Right atrium auricular region (tissue), 2 donors: Measurements from ENCODE around the gene SMAD1. TPM values are rescaled to one million over a fixed set of nuclear protein-coding genes. Genes with fewer than 3 reads are reported as not detected.

Source experiments
- DNase-seq: peaks from one replicate; pipeline ENCODE4 v3.0.0-alpha.2; 2019; ENCODE audit warnings: low spot score
- H3K27ac ChIP-seq, 2 donors: fragments of 200-600 bp; sonication (generic); 1 replicate in 1 of 2; 2 replicates in 1 of 2; pipeline ENCODE4 v1.5.1; 2016 to 2019
- H3K27me3 ChIP-seq, 2 donors: fragments of 200-600 bp; sonication (generic); one replicate each; pipeline versions ENCODE4 v1.5.1 to v1.6.0; 2017 to 2019
- H3K36me3 ChIP-seq: fragments of 200-600 bp; sonication (generic); one replicate; pipeline ENCODE4 v1.5.1; 2016
- H3K4me1 ChIP-seq, 2 donors: fragments of 200-600 bp; sonication (generic); one replicate each; pipeline versions ENCODE4 v1.5.1 to v1.6.0; 2017 to 2019
- H3K4me3 ChIP-seq, 2 donors: fragments of 200-600 bp; sonication (generic); 1 replicate in 1 of 2; 2 replicates in 1 of 2; pipeline ENCODE4 v1.5.1; 2017 to 2019; ENCODE audit warnings: mild to moderate bottlenecking in 1 of 2, moderate library complexity in 1 of 2
- H3K9me3 ChIP-seq, 2 donors: fragments of 200-600 bp; sonication (generic); one replicate each; pipeline ENCODE4 v1.5.1; 2019
- total RNA-seq, 2 donors: library from RNA; depleted of rRNA; stranded (reverse); fragments of >200 nt; gene quantifications; one replicate each; pipeline ENCODE4 v1.1.0, GENCODE V29; 2016
- TF ChIP-seq, protein P1 (sequence below), 2 donors: fragments of 200-600 bp; sonication (generic); IDR thresholded peaks; one replicate each; pipeline ENCODE4 v1.5.1; 2019; ENCODE audit warnings: antibody characterized with exemption in 2 of 2

SMAD1 gene
- 10 to 100 TPM; 12.5 to 13.9 TPM for total RNA-seq

DNA sequence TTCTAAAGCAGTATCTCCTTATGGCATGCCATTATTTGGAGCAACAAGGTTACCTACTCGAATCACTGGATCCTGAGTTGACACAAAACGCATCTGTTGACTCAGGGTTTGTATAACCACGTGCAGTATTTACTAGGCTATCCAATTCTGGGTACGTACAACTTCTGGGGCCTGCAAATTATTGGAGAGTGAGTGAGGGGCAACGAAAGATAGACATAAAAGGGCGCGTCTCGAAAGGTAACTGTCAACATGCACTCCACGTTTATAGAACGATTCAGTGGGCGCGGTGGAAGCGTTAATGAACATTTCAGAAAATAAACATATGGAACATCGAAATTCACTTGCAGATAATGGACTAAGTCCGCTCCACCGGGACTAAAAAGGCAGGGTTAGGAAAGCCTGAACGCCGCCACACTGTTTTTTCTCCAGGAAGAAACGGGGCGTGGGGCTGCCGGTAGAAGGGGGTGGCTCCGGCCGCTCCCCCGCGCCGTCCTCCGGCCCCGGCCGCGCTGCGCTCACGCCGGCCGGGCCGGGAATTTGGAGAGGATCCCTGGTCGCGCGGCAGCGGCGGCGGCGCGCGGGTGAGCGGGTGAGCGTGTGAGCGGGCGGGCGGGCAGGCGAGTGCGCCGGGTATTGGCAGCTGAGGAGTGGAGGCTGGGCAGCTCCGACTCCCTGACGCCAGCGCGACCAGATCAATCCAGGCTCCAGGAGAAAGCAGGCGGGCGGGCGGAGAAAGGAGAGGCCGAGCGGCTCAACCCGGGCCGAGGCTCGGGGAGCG is at the start of gene SMAD1:
Gene SMAD1 (plus strand): TSS at position 690 of the 778 bp plus-strand sequence. CDS start 32,761 bp downstream, outside the sequence.
- no peaks in the 10 kb centered on the region for H3K36me3 ChIP-seq
- TF ChIP-seq, protein P1, sequence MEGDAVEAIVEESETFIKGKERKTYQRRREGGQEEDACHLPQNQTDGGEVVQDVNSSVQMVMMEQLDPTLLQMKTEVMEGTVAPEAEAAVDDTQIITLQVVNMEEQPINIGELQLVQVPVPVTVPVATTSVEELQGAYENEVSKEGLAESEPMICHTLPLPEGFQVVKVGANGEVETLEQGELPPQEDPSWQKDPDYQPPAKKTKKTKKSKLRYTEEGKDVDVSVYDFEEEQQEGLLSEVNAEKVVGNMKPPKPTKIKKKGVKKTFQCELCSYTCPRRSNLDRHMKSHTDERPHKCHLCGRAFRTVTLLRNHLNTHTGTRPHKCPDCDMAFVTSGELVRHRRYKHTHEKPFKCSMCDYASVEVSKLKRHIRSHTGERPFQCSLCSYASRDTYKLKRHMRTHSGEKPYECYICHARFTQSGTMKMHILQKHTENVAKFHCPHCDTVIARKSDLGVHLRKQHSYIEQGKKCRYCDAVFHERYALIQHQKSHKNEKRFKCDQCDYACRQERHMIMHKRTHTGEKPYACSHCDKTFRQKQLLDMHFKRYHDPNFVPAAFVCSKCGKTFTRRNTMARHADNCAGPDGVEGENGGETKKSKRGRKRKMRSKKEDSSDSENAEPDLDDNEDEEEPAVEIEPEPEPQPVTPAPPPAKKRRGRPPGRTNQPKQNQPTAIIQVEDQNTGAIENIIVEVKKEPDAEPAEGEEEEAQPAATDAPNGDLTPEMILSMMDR (IDR thresholded peaks at IDR 0.05), result no peak

DNA sequence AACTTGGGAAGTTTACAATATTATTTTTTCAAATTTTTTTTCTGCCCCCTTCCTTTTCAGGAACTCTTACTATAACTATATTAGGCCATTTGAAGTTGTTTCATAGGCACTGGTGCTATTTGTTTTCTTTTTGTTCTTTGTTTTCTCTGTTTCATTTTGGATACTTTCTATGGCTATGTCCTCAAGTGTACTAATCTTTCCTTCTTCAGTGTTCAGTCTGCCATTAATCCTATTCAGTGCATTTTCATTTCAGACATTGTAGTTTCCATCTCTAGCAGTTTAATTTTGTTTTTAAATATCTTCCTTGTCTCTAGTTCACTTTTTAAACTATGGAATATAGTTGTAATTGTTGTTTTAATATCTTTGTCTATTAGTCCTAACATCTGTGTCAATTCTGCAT is 48.0 kb upstream of the SMAD1 start:
- Histone ChIP-seq H3K9me3 (peaks cover 0 to 12% of the 10 kb centered on the region in 2 donors), H3K4me3 (no peak overlapping the region), H3K27ac (no peak overlapping the region), H3K27me3 (no peaks in the 10 kb centered on the region), H3K4me1 (no peaks in the 10 kb centered on the region), H3K36me3 (no peaks in the 10 kb centered on the region)
- TF ChIP-seq, protein P1 (IDR thresholded peaks at IDR 0.05), result no peak
- no peak for DNase-seq

More for the DNA sequence above, at the start of gene SMAD1:
- Histone ChIP-seq H3K27me3 (no peaks in the 10 kb centered on the region), H3K4me3 (peak within 1 kb of the TSS; percentile 85 to 94), H3K27ac (peak within 1 kb of the TSS; percentile 94 to 95), H3K4me1 (peaks cover 0 to 22% of the 10 kb centered on the region in 2 donors), H3K9me3 (no peaks in the 10 kb centered on the region)
- DNase-seq, result peak; percentile 70

DNA sequence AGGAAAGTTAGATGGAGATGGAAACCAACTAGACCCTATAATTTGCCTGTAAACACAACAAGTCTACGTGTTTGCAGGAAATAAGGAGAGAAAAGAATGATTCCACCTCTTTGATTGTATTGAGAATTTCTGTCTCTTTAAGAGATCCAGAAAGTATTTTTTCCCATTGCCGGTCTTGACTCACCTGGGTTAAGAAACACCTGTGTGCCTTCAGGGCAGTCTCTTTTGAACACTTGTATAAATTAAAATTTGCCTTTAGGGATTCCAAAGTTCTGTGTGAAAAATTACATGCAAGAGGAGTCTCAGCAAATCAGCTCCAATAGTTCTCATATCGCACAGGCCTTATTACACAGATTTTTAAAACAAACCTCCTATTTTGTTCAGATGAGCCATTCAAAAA is 46.0 kb upstream of the SMAD1 start:
- Histone ChIP-seq H3K27me3 (no peaks in the 10 kb centered on the region), H3K9me3 (peaks cover 0 to 12% of the 10 kb centered on the region in 2 donors), H3K36me3 (no peaks in the 10 kb centered on the region), H3K4me3 (no peak overlapping the region), H3K27ac (no peak overlapping the region), H3K4me1 (no peaks in the 10 kb centered on the region)
- TF ChIP-seq, protein P1 (IDR thresholded peaks at IDR 0.05), result no peak
- DNase-seq, result no peak

DNA sequence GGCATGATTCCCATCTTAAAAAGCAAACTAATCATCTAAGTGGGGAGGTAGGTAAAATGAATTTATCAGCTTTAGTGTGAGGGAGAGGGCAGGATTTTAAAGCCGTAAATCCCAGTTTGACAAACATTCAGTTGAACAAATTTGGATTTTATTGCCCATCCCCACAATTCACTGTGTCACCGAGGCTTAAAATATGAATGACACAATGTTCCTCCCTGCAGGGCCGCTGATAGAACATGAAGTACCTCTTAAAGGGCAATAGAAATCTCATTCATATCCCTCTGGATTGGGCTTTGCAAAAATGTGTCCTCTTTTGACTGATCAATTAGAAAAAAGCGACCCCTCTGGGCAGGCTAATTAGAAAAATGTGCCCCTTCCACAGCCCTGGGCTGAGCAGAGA is 45.5 kb upstream of the SMAD1 start:
- H3K4me3 ChIP-seq, result no peak overlapping the region
- DNase-seq, result no peak
- TF ChIP-seq, protein P1 (IDR thresholded peaks at IDR 0.05), result no peak
- H3K9me3 ChIP-seq, result peaks cover 0 to 12% of the 10 kb centered on the region in 2 donors
- no peak overlapping the region for H3K27ac ChIP-seq
- no peaks in the 10 kb centered on the region for H3K36me3 ChIP-seq
- H3K27me3 ChIP-seq, result no peaks in the 10 kb centered on the region
- H3K4me1 ChIP-seq, result no peaks in the 10 kb centered on the region

DNA sequence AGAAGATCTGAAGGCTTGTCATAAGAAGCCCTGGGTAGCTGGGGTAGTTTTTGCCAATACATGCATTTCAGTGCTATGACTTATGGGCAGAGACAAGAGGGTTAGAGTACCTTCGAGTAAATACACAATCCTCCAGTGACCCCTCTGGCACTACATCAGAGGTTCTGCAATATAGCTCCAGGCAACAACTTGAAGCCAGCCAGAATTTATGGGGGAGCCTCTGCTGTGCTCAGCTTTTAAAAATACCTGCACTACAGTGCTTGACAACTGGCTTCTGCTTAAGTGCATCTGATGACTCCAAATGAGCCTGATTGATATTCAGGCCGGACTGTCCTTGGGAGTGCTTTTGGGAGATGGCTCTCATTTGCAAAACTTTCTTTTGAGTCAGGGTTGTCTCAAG is 44.9 kb upstream of the SMAD1 start:
- Histone ChIP-seq H3K27ac (no peak overlapping the region), H3K27me3 (no peaks in the 10 kb centered on the region), H3K36me3 (no peaks in the 10 kb centered on the region), H3K4me3 (no peak overlapping the region), H3K9me3 (peaks cover 0 to 12% of the 10 kb centered on the region in 2 donors), H3K4me1 (no peaks in the 10 kb centered on the region)
- TF ChIP-seq, protein P1 (IDR thresholded peaks at IDR 0.05), result no peak
- DNase-seq, result no peak
